Eye (tissue), 1 donor: Measurements from ENCODE around the gene MAB21L4.
"Not testable (repeated sequence)": the region's sequence is repeated elsewhere in the genome, so short reads cannot be mapped to it uniquely, and the experiment has no call there.

Experiments used
- DNase-seq: peaks from one replicate; pipeline ENCODE4 v3.0.0-alpha.2; 2015

MAB21L4 gene

DNA sequence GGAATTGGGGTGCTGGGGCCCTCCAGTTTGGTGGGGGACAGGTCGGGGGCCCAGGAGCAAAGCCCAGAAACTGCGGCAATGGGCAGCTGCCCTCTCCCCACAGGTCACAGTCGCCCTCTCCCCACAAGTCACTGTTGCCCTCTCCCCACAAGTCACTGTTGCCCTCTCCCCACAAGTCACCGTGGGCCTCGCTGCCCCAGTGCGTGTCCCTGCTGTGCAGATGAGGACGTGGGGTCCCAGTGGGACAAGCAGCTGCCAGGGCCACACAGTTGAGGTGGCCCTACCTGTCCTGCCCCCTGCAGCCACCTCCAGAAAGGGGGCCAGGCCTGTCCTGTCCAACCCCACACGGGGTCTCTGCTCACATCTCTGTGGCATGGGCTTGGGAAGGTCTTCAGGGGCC lies 40.3 kb downstream of the MAB21L4 start:
- no peak for DNase-seq

DNA sequence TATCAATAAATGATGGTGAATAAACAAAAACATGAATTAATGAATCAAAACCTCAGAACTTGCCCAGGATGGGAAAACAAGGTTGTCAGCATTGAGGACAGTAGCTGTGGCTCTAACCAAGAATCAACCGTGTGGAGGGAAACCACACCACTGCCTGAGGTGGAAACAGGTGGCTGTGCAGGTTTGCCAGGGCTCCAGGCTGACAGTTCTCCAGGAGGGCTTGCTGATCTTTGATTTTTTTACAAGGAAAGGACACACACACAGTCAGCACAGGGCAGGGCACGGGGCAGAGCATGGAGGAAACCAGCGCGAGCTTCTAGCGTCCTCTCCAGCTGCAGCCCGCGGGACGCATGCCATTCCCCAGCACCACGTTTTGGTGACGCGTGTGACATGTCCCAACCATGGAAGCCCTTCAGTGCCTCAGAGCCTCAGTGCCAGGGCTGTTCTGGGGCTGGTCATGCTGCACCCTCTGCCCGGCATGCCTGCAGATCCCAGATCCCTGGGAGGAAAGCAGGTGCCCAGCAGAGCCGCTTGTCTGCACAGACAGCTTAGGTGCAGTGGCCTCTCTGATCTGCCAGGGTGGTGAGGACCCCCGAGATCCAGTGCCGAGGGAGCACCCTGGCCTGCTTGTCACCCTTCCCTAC lies 43.2 kb downstream of the MAB21L4 start:
- no peak for DNase-seq

DNA sequence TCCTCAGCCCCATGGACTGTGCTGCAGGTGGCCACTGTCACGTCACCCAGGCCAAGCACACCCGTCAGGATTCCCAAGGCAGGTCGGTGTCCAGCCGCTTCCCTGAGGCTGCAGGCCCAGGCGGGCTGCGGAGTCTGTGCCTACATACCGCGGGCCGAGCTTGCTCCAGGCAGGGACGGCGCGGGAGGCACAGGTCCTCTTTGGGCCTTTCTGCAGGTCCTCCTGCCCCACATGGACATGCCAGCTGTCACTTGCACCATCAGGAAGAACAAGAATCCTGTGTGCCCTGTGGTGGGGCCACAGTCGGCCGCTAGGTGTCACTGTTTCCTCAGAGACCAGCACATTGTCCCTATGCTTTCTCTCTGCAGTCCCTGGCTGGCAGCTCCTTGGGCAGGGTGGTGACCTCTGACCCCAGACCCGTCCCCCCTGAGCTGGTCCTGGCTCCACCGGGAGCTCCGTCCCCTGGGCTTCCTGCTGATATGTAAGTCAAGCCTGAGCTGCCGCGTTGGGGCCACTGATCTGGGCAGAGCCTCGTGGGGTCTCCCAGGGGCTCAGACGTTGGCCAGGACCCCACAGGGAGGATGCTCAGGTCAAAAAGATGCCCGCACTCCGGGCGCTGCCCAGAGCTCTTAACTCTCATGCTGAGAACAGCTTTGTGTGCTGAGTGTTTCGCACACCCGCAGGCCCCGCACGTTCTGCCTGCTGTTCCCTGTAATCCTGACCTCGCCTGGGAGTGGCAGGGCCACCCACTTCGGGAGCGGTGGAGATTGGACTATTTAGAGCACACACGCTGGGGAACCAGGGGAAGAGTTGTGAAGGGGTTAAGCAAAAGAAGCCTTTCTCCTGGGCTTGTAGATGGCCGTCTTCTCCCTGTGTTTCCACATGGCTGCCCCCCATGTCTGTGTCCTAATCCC lies 44.6 kb downstream of the MAB21L4 start:
- DNase-seq: peak; percentile 96

DNA sequence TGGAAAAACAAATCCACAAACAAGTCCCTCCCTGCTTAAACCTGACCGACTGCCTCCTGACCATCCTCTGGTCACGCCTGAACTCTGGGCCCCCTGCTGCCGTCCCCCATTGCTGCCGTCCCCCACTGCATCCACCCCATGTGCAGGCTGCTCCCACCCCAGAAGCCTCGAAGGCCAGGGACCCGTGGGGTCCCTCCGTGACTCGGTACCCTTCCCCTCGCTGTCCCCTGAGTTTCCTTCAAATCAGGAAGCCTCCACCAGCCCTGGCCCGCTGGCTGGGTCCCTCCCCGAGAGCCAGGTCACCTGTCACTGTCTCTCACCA lies 45.2 kb downstream of the MAB21L4 start:
- no peak for DNase-seq

DNA sequence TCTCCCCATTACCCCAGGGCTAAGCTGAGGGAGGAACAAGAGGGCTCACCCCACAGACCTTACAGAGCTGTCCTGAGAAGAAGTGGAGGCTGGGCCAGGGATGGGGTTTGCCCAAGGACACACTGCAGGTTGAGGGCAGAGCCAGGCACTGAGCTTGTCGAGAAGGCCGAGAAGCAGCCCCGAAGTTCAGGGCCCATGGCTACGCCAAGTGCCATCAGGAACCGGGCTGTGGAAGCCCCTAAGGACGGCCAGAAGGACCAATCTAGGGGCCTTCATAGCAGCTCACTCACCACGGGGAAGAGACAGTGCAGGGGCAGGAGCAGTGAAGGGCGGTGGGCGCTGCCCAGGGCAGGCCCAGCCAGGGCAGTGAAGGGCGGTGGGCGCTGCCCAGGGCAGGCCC lies 45.9 kb downstream of the MAB21L4 start:
- no peak for DNase-seq

DNA sequence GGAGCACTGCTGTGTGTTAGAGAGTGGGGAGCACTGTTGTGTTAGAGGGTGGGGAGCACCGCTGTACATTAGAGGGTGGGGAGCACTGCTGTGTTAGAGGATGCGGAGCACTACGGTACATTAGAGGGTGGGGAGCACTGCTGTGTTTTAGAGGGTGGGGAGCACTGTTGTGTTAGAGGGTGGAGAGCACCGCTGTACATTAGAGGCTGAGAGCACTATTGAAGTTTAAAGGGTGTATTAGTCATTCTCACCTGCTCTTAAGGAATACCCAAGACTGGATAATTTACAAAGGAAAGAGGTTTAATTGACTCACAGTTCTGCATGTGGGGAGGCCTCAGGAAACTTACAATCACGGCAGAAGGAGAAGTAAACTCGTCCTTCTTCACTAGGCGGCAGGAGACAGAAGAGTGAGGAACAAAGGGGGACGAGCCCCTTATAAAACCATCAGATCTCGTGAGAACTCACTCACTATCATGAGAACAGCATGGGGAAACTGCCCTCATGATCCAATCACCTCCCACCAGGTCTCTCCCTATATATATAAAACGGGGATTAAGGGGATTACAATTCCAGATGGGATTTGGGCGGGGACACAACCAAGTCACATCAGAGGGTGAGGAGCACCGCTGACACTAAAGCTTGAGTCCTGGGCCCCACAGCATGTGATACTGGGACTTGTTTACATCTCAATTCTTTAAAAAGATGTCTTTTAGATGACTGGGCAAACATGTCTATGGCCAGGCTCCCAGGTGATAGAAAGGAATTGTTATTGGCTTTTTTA lies 46.9 kb downstream of the MAB21L4 start:
- no peak for DNase-seq

DNA sequence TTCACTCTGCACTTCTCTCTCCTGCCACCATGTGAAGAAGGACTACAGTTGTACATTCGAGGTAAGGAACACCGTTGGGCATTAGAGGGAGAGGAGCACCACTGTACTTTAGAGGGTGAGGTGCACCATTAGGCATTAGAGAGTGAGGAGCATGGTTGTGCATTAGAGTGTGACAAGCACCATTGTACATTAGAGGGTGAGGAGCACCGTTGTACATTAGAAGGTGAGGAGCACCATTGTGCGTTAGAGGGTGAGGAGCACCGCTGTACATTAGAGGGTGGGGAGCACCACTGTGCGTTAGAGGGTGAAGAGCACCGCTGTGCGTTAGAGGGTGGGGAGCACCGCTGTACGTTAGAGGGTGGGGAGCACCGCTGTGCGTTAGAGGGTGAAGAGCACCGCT lies 48.1 kb downstream of the MAB21L4 start:
- DNase-seq: no peak

DNA sequence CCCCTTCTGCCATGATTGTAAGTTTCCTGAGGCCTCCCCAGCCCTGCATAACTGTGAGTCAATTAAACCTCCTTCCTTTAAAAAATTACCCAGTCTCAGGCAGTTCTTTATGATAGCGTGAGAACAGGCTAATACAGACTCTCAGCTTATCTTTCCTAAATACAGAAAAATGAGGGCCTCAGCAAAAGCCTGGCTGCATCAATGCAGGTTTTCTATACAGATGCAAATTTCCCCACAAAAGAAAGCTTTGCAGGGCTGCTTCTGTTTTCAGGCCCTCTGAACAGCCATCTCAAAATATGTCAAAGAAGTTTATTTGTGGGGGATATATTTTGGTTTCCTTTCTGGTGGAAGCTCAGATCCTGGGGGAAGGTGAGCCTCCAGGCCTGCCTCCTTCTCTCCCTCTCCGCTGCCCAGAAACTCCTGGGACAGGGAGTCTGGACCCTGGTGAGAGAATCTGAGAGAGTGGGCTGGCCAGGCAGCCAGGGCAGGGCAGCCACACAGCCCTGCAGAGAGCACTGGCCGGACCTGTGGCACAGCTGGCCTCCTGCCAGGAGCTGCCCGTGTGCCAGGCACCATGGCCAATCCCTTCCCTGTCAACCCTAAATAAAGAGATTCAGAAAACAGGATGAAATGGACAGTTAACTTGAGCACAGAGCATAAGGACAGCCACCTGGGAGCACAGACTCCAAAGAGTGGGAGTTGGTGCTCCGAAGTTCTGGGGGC lies 48.9 kb downstream of the MAB21L4 start:
- DNase-seq: no peak

DNA sequence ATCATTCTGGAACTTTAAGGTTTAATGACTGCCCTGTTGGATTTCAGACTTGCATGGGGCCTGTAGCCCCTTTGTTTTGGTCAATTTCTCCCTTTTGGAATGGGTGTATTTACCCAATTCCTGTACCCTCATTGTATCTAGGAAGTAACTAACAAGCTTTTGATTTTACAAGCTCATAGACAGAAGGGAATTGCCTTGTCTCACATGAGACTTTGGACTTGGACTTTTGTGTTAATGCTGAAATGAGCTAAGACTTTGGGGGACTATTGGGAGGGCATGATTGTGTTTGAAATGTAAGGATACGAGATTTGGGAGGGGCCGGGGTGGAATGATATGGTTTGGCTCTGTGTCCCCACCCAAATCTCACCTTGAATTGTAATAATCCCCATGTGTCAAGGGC lies 49.6 kb downstream of the MAB21L4 start:
- DNase-seq: not testable (repeated sequence)

DNA sequence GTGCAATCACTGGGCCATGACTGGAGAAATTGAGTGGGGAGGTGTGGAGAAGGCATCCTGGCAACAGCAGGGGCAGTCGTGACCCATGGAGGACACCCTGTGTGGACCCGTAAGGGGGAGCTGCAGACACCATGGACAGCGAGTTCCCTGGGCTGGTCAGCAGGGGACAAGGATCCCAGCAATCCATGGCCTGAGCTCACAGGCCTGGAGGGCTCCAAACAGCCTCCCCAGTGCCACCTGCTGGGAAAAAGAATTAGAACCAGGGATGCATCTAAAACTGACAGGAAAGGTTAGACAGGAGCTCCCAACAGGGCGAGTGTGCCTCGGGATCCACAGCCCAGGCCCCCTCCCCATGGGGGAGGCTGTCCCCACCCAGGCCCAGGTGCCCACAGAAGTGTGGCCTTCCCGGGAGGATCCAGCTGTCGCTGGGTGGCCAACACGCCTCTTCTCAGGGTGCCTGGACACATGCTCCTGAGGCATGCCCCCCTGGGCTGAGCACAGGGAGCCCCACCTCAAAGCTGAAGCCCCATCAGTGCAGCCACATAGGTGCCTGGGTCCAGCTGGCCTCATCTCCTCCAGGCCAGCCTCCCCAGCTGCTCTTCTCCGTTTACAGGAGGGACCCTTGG lies 55.4 kb downstream of the MAB21L4 start:
- peak; percentile 91 for DNase-seq

DNA sequence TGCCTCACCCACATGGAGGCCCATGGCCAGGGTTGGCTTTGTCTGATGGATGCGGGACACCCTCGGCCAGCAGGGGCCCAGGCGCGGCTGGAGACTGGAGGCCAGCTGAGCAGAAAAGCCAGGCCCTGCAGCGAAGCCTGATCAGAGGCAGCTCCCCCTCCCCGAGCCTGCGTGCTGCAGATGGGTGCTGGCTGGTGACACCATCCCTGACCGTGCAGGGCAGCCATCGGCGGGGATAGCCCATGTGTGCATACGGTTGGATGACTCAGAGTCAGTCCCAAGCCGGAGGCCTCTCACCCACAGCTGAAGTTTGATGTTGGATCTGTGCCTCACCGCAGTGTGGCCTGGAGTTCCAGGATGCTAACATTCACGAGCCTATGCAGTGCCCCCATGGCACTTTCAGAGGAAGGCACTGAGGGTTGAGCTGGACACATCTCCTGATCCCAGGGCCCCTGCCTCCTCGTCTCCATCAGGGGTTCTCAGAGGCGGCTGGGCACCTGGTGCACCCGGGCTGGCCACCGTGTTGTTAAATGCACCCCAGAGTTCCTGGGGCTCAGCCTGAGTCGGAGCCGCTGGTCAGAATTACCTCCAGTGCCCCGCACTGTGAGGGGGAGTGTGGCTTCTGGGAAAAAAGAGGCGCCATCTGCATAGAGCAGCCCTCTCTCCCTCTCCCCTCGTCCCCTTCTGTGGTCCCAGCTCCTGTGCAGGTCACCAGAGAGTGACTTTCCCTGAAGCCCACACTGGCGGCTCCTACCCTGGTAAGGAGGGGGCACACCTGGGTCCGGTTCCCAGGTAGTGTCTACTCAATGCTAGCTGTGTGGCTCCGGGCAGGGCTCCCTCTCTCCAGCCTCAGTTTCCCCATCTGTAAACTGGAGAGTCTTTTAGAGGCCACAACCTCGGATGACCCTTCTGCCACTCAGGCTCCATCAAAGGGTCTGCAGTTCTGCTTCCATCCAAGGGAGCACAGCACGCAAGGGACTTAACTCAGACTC lies 56.5 kb downstream of the MAB21L4 start:
- DNase-seq: no peak

DNA sequence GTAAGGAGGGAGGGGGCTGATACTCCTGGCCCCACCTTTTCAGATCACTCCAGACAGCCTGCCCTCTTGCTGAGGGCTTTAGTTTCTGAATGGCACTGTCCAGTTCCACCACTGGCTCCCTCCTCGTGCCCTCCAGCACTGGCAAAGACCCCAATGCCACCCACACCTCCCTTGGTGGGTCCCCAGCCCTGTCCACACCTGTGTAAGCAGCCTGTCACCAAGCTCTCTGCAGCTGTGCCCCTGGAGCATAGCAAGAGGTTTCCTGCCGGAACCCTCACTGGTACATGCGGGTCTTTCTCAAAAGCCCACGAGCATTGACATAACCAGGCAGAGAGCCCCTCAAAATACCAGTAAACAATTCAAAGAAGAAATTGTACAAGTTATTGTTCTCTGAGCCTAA lies 58.3 kb downstream of the MAB21L4 start:
- no peak for DNase-seq

DNA sequence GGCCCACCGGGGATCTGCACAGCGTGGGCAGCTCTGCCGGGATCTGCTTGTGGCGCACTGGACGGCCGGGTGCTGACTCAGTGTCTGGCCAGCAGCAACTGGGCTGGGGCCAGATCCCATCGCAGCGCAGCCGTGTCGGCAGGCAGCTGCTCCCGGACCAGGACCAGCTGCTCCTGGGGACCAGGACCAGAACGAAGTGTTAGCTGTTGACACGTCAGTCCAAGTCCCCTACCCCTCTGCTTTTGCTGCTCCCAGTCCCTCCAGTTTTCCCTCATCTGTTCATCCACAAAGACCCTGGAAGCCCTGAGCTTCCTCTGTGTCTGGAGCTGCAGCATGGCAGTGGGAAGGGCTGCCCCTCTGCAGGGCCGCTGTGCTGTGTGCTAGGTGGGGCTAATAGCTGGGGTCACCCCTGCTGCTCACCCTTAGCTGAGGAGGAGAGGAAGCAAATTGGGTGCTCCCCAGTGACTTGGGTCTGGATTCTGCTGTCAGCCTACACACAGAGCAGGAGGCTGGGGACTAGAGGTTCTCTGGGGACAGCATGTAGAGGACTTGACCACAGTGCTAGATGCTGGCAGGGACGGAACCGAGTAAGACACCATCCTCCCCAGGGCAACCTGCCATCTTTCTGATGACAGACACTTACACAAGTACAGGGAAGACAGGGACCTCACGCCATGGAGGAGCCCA lies 59.0 kb downstream of the MAB21L4 start:
- no peak for DNase-seq
